PFSK-1 (cell line): ENCODE measurements around the gene COLEC12.

Experiments used
- FOXP2 ChIP-seq: optimal IDR thresholded peaks from 2 replicates; pipeline ENCODE3; 2011; ENCODE audit warnings: borderline replicate concordance, control low read depth, inconsistent platforms; ENCODE audit not compliant: insufficient read depth; ENCODE audit errors: extremely low read length, extremely low read depth
- POLR2AphosphoS5 ChIP-seq: IDR thresholded peaks from 2 replicates; pipeline ENCODE4 v1.6.1; 2012; ENCODE audit warnings: low read depth, mild to moderate bottlenecking, control low read depth, low read length, moderate library complexity
- REST ChIP-seq, 2 experiments: IDR thresholded peaks; 2 replicates each; pipeline versions ENCODE4 v1.6.1 to v1.8.0; 2011 to 2012; ENCODE audit warnings: low read depth in 2 of 2, low read length in 2 of 2, control low read depth in 1 of 2, inconsistent platforms in 1 of 2, mild to moderate bottlenecking in 1 of 2, moderate library complexity in 1 of 2; ENCODE audit not compliant: insufficient read depth in 1 of 2
- SIN3A ChIP-seq: IDR thresholded peaks from 2 replicates; pipeline ENCODE4 v1.6.1; 2012; ENCODE audit warnings: mild to moderate bottlenecking, low read length, moderate library complexity, borderline replicate concordance; ENCODE audit not compliant: insufficient read depth
- TAF1 ChIP-seq: IDR thresholded peaks from 2 replicates; pipeline ENCODE4 v1.6.1; 2012; ENCODE audit warnings: low read length, control low read depth, borderline replicate concordance; ENCODE audit not compliant: insufficient read depth

COLEC12 gene

GRCh38 chr18:407191-407590 lies 93.3 kb downstream of the COLEC12 start:
- no peak for TF ChIP-seq SIN3A
- no peak for TF ChIP-seq FOXP2
- no peak for TF ChIP-seq POLR2AphosphoS5
- TF ChIP-seq TAF1: no peak
- TF ChIP-seq REST (IDR thresholded peaks at IDR 0.05; ENCODE audit: insufficient read depth in 1 of 2, low read depth in 2 of 2, low read length in 2 of 2): no peak

GRCh38 chr18:406677-407076 lies 93.8 kb downstream of the COLEC12 start:
- TF ChIP-seq TAF1 (no peak), REST (IDR thresholded peaks at IDR 0.05; ENCODE audit: insufficient read depth in 1 of 2, low read depth in 2 of 2, low read length in 2 of 2) (no peak), SIN3A (no peak), POLR2AphosphoS5 (no peak), FOXP2 (no peak)

GRCh38 chr18:404061-404636 lies 96.4 kb downstream of the COLEC12 start:
- TF ChIP-seq SIN3A: no peak
- no peak for TF ChIP-seq TAF1
- TF ChIP-seq POLR2AphosphoS5: no peak

- TF ChIP-seq FOXP2: no peak
- no peak for TF ChIP-seq SIN3A
- TF ChIP-seq TAF1: no peak
- TF ChIP-seq POLR2AphosphoS5: no peak
- no peak for TF ChIP-seq REST (IDR thresholded peaks at IDR 0.05; ENCODE audit: insufficient read depth in 1 of 2, low read depth in 2 of 2, low read length in 2 of 2)
Measured at GRCh38 chr18:402129-402528, 98.4 kb downstream of the COLEC12 start.

GRCh38 chr18:400456-400855 lies 100.0 kb downstream of the COLEC12 start:
- TF ChIP-seq POLR2AphosphoS5: no peak

GRCh38 chr18:399631-400135 lies 100.8 kb downstream of the COLEC12 start:
- TF ChIP-seq POLR2AphosphoS5 (no peak), SIN3A (no peak), TAF1 (no peak), FOXP2 (no peak), REST (IDR thresholded peaks at IDR 0.05; ENCODE audit: insufficient read depth in 1 of 2, low read depth in 2 of 2, low read length in 2 of 2) (no peak)
